GM19035 (cell line): ENCODE results near the gene PCDH1.

Source experiments
- ATAC-seq: cut with Tn5 transposase; IDR thresholded peaks from one replicate; pipeline ENCODE4 v1.9.1; 2021; ENCODE audit not compliant: unreplicated experiment

The PCDH1 gene

GRCh38 chr5:141875022-141875740, 3.0 kb downstream of the PCDH1 start:
- ATAC-seq: no peak

DNA sequence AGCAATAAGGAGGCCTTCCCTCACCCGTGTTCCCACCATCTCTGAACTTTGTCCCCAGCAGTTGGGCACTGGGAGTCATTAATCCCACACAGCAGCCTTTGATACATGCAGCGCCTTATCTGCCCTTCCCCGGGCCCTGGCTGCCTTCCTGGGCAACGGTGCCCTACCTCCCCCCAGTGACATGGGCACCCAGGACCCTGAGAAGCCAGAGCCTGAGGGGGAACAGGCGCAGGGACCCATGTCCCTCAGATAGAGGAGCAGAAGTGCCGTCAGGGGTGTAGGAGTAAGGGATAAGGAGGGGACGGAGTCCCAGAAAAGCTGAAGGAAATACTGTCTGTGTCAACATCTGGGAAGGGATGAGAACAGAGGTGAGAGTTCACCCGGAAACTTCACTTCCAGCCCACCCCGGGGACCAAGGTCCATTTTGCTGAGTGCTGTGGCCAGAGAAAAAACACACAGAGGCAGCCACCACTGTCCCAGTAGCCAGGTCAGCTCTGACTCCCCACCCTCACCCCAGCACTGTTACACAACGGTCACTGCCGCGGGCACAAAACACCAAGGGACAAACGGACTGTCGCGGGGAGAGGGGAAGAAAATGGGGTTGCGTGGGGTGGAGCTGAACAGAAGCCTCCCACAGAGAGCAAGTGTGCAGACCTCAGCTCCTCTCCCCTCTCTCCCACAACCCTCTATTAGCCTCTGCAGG, 3.8 kb downstream of the PCDH1 start:
- no peak for ATAC-seq

GRCh38 chr5:141873933-141874261, 4.3 kb downstream of the PCDH1 start:
- no peak for ATAC-seq

GRCh38 chr5:141872496-141873356, 5.5 kb downstream of the PCDH1 start:
- ATAC-seq: no peak

DNA sequence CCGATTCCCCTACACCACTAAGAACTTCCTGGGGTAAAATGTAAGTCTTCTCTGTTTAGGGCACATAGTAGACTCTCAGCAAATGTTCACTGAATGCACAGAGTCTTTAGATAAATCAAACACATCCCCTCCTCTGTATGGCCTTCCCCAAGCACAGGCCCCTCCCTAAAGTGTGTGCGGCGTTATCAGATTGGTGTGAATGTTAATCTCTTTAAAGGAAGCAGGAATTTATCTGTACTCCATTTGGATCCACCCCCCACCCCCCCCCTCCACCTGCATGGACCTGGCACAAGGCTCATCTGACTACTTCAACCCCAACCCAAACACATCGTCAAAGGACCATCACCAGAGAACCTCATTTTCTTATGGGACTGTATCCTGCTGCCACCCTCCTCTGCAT, 6.3 kb downstream of the PCDH1 start:
- no peak for ATAC-seq

GRCh38 chr5:141870871-141871270, 7.3 kb downstream of the PCDH1 start:
- ATAC-seq: no peak

DNA sequence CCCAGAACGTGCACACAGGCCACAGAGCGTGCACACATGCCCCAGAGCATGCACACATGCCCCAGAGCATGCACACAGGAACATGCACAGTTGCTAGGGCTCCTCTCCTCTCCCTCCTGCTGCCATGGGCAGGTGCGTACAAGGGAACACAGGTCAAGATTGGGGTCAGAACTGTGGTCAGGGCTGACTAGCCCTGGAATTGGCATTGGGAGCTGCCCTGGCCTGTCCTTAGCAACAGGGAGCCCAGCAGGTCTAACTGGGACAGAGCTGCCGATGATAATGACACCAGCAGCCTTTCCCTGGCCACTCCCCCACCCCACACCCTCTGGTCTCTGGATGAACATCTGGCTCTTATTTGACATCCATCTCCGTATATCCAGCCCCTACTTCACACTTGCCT, 8.0 kb downstream of the PCDH1 start:
- no peak for ATAC-seq

- no peak for ATAC-seq
Observed at GRCh38 chr5:141869514-141869913, 8.7 kb downstream of the PCDH1 start.

GRCh38 chr5:141869040-141869439, 9.2 kb downstream of the PCDH1 start:
- no peak for ATAC-seq

GRCh38 chr5:141868541-141868940, 9.7 kb downstream of the PCDH1 start:
- no peak for ATAC-seq

DNA sequence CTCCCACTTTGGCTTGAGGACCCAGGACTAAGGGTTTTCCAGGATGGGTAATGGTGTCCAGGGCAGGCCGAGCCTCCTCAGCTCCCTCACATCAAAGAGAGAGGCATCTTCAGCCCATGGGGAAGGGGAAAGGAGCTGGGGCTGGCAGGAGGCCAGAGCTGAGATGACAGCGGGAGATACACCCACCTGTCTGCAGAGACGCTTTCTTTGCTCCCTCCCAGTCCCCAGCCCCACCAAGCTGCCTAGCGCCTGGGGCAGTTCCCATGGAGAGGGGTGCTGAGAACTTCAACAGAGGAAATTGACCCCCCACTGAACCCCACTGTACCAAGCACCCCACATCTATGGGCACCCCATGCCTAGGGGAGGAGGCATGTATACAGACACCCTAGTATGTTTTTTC, 10.6 kb downstream of the PCDH1 start:
- ATAC-seq: no peak

GRCh38 chr5:141867139-141867538, 11.1 kb downstream of the PCDH1 start:
- no peak for ATAC-seq

GRCh38 chr5:141866096-141866495, 12.1 kb downstream of the PCDH1 start:
- ATAC-seq: no peak

- no peak for ATAC-seq
Observed at GRCh38 chr5:141865406-141865805, 12.8 kb downstream of the PCDH1 start.

DNA sequence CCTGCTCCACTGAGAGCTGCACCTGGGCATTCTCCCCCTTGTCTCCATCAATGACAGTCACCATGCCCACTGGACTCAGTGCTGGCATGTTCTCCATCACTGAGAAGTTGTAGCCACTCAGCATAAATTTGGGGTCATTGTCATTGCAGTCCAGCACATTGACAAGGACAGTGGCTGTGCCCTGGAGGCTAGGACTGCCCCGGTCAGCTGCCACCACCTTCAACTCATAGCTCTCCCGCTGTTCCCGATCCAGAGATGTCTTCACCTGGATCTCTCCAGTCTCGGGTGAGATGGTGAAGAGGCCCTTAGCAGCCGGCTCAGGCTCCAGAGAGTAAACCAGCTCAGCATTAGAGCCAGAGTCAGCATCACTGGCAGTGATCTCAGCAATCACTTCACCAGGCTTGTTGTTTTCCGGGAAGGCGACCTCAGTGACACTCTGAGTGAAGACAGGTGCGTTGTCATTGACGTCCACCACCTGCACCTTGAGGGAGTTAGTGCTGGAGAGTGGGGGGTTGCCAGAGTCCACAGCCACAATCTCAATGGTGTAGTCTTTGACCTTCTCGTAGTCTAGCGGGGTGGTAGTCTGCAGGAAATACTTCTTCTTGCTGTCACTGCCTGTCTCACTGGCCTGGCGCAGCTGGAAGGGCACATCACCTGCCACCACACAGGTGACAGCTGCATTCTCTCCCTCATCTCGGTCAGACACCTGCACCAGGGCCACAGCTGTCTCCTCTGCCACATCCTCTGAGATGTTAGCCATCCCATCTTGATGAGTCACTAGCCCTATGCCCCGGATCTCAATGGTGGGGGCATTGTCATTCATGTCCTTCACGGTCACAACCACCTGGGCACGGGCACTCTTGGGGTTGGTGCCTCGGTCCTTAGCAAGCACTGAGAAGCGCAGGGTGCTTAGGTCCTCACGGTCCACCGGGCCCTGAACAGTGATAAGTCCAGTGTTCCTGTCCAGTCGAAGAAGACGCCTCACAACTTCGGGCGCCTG, 13.5 kb downstream of the PCDH1 start:
- ATAC-seq: no peak

DNA sequence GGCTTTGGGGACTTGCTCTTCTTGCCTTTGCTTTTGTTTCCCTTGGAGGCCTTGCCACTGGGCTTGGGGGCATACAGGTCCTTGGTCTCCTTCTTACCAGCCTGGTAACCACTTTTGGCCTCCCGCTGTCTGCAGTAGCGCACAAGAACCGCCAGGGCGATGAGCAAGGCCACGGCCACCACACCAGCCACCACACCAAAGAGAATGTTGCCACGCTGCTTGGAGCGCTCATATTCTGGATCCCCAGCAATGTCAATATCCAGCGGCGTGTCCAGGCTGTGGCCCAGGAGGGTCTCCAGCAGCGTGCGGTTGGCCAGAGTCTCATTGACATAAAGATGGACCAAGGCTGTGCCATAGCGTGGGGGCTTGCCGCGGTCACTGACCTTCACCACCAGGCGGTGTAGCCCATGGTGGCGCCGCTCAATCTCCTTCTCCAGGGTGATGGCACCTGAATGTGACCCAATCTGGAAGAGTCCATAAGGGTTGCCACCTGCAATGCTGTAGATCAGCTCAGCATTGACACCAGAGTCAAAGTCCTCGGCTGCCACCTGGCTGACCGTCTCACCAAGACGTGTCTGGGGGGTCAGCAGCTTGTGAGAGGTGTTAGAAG, 14.5 kb downstream of the PCDH1 start:
- no peak for ATAC-seq

DNA sequence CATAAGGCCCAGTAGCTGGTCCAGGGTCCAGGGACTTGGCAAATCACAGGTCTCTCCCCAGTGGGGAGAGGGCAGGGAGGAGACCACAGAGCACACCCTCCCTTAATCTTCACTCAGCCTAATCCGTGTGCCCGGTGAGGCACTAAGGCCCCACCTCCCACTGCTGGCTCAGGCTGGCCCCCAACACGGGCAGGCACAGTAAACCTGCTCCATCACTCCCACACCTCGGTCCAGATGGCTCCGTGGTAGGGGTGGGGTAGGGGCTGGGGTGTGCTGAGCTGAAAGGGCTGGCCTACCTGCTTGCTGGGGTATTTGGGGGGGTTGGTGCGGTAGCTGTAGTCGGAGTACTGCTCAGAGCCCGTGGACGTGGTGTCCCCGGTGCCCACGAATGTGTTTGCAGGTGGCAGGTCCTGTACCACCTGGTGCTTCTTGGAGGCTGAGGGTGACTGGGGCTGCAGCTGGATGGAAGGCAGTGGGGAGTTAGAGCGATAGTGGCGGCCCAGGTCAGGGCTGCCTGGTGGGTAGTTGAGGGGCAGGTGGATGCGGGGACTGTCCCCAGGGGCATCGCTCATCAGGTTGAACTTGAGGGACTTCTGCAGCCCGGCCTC, 15.2 kb downstream of the PCDH1 start:
- no peak for ATAC-seq

DNA sequence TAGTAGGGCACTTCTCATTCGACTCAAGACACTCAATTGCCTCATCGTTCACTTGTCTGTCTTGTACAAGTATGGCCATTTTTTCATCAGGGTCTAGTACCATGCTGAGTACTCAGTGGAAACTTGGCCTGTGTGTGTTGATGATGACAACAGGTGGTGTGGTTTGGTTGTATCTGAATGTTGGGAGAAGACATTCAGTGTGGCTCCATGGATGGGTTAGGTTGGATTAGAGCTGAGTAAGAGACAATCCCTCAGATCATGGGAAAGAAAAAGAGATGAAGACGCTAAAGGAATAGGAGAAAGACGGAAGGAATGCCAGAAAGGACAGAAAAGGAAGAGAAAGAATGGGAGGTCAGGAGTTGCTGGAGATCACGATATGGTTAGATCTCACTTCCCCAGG, 17.0 kb downstream of the PCDH1 start:
- no peak for ATAC-seq

GRCh38 chr5:141858079-141858765, 20.0 kb downstream of the PCDH1 start:
- no peak for ATAC-seq
